H9 (cell line): ENCODE measurements around the gene GSTP1. TPM values are rescaled to one million over a fixed set of nuclear protein-coding genes. Genes with fewer than 3 reads are reported as not detected.
"Not testable (repeated sequence)": the region's sequence is repeated elsewhere in the genome, so short reads cannot be mapped to it uniquely, and the experiment has no call there.

Source experiments
- DNase-seq: peaks from one replicate; pipeline ENCODE4 v3.0.0-alpha.2; 2017
- H2AFZ ChIP-seq: one replicate; pipeline ENCODE4 v1.6.1; 2013; ENCODE audit warnings: mild to moderate bottlenecking, low read length, control low read depth, moderate library complexity
- H2AK5ac ChIP-seq: 2 replicates; pipeline ENCODE4 v1.6.1; 2013; ENCODE audit warnings: low read length, control low read depth, mixed read lengths; ENCODE audit not compliant: insufficient read length
- H2BK120ac ChIP-seq: one replicate; pipeline ENCODE4 v1.6.1; 2013; ENCODE audit warnings: low read depth, mild to moderate bottlenecking, low read length, control low read depth, inconsistent platforms; ENCODE audit not compliant: poor library complexity, severe bottlenecking
- H2BK12ac ChIP-seq: 2 replicates; pipeline ENCODE4 v1.6.1; 2013; ENCODE audit warnings: low read length, control low read depth, mixed read lengths, low read depth; ENCODE audit not compliant: insufficient read length
- H2BK15ac ChIP-seq: 2 replicates; pipeline ENCODE4 v1.6.1; 2013; ENCODE audit warnings: low read depth, low read length, control low read depth
- H2BK20ac ChIP-seq: one replicate; pipeline ENCODE4 v1.6.1; 2013; ENCODE audit warnings: low read depth, mild to moderate bottlenecking, low read length, control low read depth, inconsistent platforms; ENCODE audit not compliant: poor library complexity, severe bottlenecking
- H2BK5ac ChIP-seq: 2 replicates; pipeline ENCODE4 v1.6.1; 2013; ENCODE audit warnings: low read length, control low read depth, mixed read lengths; ENCODE audit not compliant: insufficient read length
- H3K14ac ChIP-seq: 2 replicates; pipeline ENCODE4 v1.6.1; 2013; ENCODE audit warnings: low read length, control low read depth; ENCODE audit not compliant: insufficient read depth
- H3K18ac ChIP-seq: 2 replicates; pipeline ENCODE4 v1.6.1; 2013; ENCODE audit warnings: low read depth, mild to moderate bottlenecking, mixed read lengths, low read length, control low read depth; ENCODE audit not compliant: insufficient read length
- H3K23ac ChIP-seq: 2 replicates; pipeline ENCODE4 v1.6.1; 2013; ENCODE audit warnings: low read length, control low read depth, mixed read lengths, low read depth; ENCODE audit not compliant: insufficient read length
- H3K23me2 ChIP-seq: 2 replicates; pipeline ENCODE4 v1.6.1; 2013; ENCODE audit warnings: low read depth, mild to moderate bottlenecking, mixed read lengths, low read length, control low read depth; ENCODE audit not compliant: insufficient read length, poor library complexity, severe bottlenecking
- H3K27ac ChIP-seq: 2 replicates; pipeline ENCODE4 v1.5.1; 2013; ENCODE audit warnings: low read length, control low read depth, mixed read lengths, low read depth; ENCODE audit not compliant: insufficient read length
- H3K27me3 ChIP-seq: 2 replicates; pipeline ENCODE4 v1.6.1; 2013; ENCODE audit warnings: low read length, control low read depth, inconsistent platforms; ENCODE audit not compliant: insufficient read depth
- H3K4ac ChIP-seq: 2 replicates; pipeline ENCODE4 v1.6.1; 2013; ENCODE audit warnings: low read depth, mild to moderate bottlenecking, control low read depth, inconsistent platforms, low read length, moderate library complexity
- H3K4me1 ChIP-seq: 2 replicates; pipeline ENCODE4 v1.6.1; 2013; ENCODE audit warnings: low read length, control low read depth, inconsistent platforms; ENCODE audit not compliant: insufficient read depth
- H3K4me2 ChIP-seq: 2 replicates; pipeline ENCODE4 v1.6.1; 2013; ENCODE audit warnings: low read length, control low read depth, mixed read lengths; ENCODE audit not compliant: insufficient read length, insufficient read depth
- H3K56ac ChIP-seq: 2 replicates; pipeline ENCODE4 v1.6.1; 2013; ENCODE audit warnings: low read depth, mild to moderate bottlenecking, mixed read lengths, low read length, control low read depth; ENCODE audit not compliant: insufficient read length
- H3K79me1 ChIP-seq: 2 replicates; pipeline ENCODE4 v1.6.1; 2013; ENCODE audit warnings: low read depth, mild to moderate bottlenecking, moderate library complexity, low read length, control low read depth, inconsistent platforms; ENCODE audit not compliant: insufficient read depth, poor library complexity, severe bottlenecking
- H3K79me2 ChIP-seq: 2 replicates; pipeline ENCODE4 v1.6.1; 2013; ENCODE audit warnings: low read length, control low read depth, inconsistent platforms; ENCODE audit not compliant: insufficient read depth
- H3K9ac ChIP-seq: 2 replicates; pipeline ENCODE4 v1.6.1; 2013; ENCODE audit warnings: low read length, control low read depth, mixed read lengths; ENCODE audit not compliant: insufficient read length; ENCODE audit errors: extremely low read depth
- H3K9me3 ChIP-seq: one replicate; pipeline ENCODE4 v1.6.1; 2013; ENCODE audit warnings: low read depth, low read length, inconsistent platforms; ENCODE audit not compliant: control insufficient read depth
- H3T11ph ChIP-seq: one replicate; pipeline ENCODE4 v1.6.1; 2013; ENCODE audit warnings: mild to moderate bottlenecking, low read length, control low read depth, inconsistent platforms
- H4K20me1 ChIP-seq: one replicate; pipeline ENCODE4 v1.6.1; 2013; ENCODE audit not compliant: control insufficient read depth, insufficient read length, insufficient read depth
- H4K5ac ChIP-seq: 2 replicates; pipeline ENCODE4 v1.6.1; 2013; ENCODE audit warnings: low read depth, mild to moderate bottlenecking, mixed read lengths, low read length, control low read depth; ENCODE audit not compliant: insufficient read length
- H4K8ac ChIP-seq: replicated peaks from 2 replicates; pipeline ENCODE4 v1.6.1; 2013; ENCODE audit warnings: low read length, control low read depth, mixed read lengths, low read depth; ENCODE audit not compliant: insufficient read length
- H4K91ac ChIP-seq: 2 replicates; pipeline ENCODE4 v1.6.1; 2013; ENCODE audit warnings: low read depth, mild to moderate bottlenecking, moderate library complexity, mixed read lengths, low read length, control low read depth; ENCODE audit not compliant: insufficient read length
- H3K27ac Mint-ChIP-seq, 3 experiments: 2 replicates in 2 of 3; 3 replicates in 1 of 3; pipeline ENCODE4 v1.8.0; 2020 to 2021; ENCODE audit warnings: mixed read lengths in 3 of 3, mild to moderate bottlenecking in 1 of 3, moderate library complexity in 1 of 3
- H3K27me3 Mint-ChIP-seq: 2 replicates; pipeline ENCODE4 v1.8.0; 2021; ENCODE audit warnings: low read depth, mild to moderate bottlenecking, moderate library complexity, mixed read lengths
- H3K36me3 Mint-ChIP-seq, 3 experiments: 2 replicates in 2 of 3; 3 replicates in 1 of 3; pipeline ENCODE4 v1.8.0; 2020 to 2021; ENCODE audit warnings: low read depth in 3 of 3, mixed read lengths in 3 of 3; ENCODE audit not compliant: insufficient read depth in 1 of 3
- H3K4me1 Mint-ChIP-seq, 2 experiments: 2 replicates each; pipeline ENCODE4 v1.8.0; 2020; ENCODE audit warnings: mixed read lengths in 2 of 2
- H3K4me3 Mint-ChIP-seq, 2 experiments: 2 replicates in 1 of 2; 3 replicates in 1 of 2; pipeline ENCODE4 v1.8.0; 2020 to 2021; ENCODE audit warnings: mild to moderate bottlenecking in 2 of 2, mixed read lengths in 2 of 2, moderate library complexity in 1 of 2
- H3K9me3 Mint-ChIP-seq, 2 experiments: 2 replicates in 1 of 2; 3 replicates in 1 of 2; pipeline ENCODE4 v1.8.0; 2020; ENCODE audit warnings: mild to moderate bottlenecking in 2 of 2, mixed read lengths in 2 of 2, moderate library complexity in 1 of 2
- WGBS: extraction: QIAGEN DNeasy Blood & Tissue Kit; methylation state at CpG from one replicate; pipeline ENCODE4 v1.1.7; 2013; ENCODE audit warnings: missing lambda C conversion rate, low lambda C conversion rate, mixed read lengths; ENCODE audit not compliant: insufficient read length; ENCODE audit errors: extremely low coverage; 5-methylcytosine and 5-hydroxymethylcytosine counted together
- total RNA-seq: library from RNA; stranded (reverse); gene quantifications from 2 replicates; pipeline ENCODE4 v1.2.1, GENCODE V29; 2021

The GSTP1 gene
- total RNA-seq, 1 experiment from 2014 or later: 1,469 TPM

- H3K27me3 ChIP-seq, H3K9me3 Mint-ChIP-seq, H2AK5ac ChIP-seq, H3K23me2 ChIP-seq, H3K23ac ChIP-seq, H2BK20ac ChIP-seq, H2BK12ac ChIP-seq, H3K56ac ChIP-seq, H3K18ac ChIP-seq, H4K5ac ChIP-seq, H3K79me2 ChIP-seq, H2BK5ac ChIP-seq, H2BK120ac ChIP-seq, H3T11ph ChIP-seq, H3K14ac ChIP-seq, H3K4me1 ChIP-seq, H4K20me1 ChIP-seq, H3K27ac ChIP-seq, H3K9me3 ChIP-seq, H2BK15ac ChIP-seq, H3K79me1 ChIP-seq, H4K8ac ChIP-seq, H3K4ac ChIP-seq, H2AFZ ChIP-seq, H4K91ac ChIP-seq: not testable (repeated sequence)
- WGBS: no CpG with 5 or more reads among the region's 33 CpGs
- H3K36me3 Mint-ChIP-seq: peaks cover 4 to 24% (median 13%) of the 10 kb centered on the region in 3 experiments; a peak in 6 of 7 replicates
- H3K4me3 Mint-ChIP-seq: peak overlapping the region; percentile 88 to 93
- peak overlapping the region; percentile 61 to 97 (median 94); a peak in 5 of 7 replicates for H3K27ac Mint-ChIP-seq
- DNase-seq: peak; percentile 94
- H3K9ac ChIP-seq: peak overlapping the region; percentile 64
- H3K4me2 ChIP-seq: peak overlapping the region; percentile 92
- H3K27me3 Mint-ChIP-seq: peaks cover 44% of the 10 kb centered on the region
- H3K4me1 Mint-ChIP-seq: peaks cover 50 to 59% of the 10 kb centered on the region in 2 experiments
These were observed 36.3 kb downstream of the GSTP1 start for GRCh38 chr11:67619683-67620618.

GRCh38 chr11:67620621-67621020 is 37.0 kb downstream of the GSTP1 start:
- Mint-ChIP-seq H3K27ac (peak overlapping the region; percentile 61 to 97 (median 94); a peak in 5 of 7 replicates), H3K4me3 (peak overlapping the region; percentile 88 to 93), H3K36me3 (peaks cover 4 to 30% (median 19%) of the 10 kb centered on the region in 3 experiments; a peak in 6 of 7 replicates), H3K4me1 (peaks cover 56 to 58% of the 10 kb centered on the region in 2 experiments), H3K27me3 (peaks cover 42% of the 10 kb centered on the region)
- not testable (repeated sequence) for H3K56ac ChIP-seq, H2AFZ ChIP-seq, H4K20me1 ChIP-seq, H3K4ac ChIP-seq, H2BK120ac ChIP-seq, H3K18ac ChIP-seq, H2AK5ac ChIP-seq, H3K9me3 Mint-ChIP-seq, H3K14ac ChIP-seq, H2BK20ac ChIP-seq, H4K8ac ChIP-seq, H3K79me2 ChIP-seq, H3K23ac ChIP-seq, H2BK5ac ChIP-seq, H2BK15ac ChIP-seq, H4K91ac ChIP-seq, H3K9me3 ChIP-seq, H2BK12ac ChIP-seq, H3K79me1 ChIP-seq, H3T11ph ChIP-seq, H3K4me1 ChIP-seq, H3K27ac ChIP-seq, H3K27me3 ChIP-seq, H4K5ac ChIP-seq, H3K23me2 ChIP-seq
- DNase-seq: peak; percentile 62
- no CpG with 5 or more reads among the region's 13 CpGs for WGBS
- Histone ChIP-seq H3K4me2 (peak overlapping the region; percentile 92), H3K9ac (peak overlapping the region; percentile 64)
